ENCODE results near the gene EIF3M. TPM values are rescaled to one million over a fixed set of nuclear protein-coding genes. Genes with fewer than 3 reads are reported as not detected.

EIF3M gene
- total and polyA plus RNA-seq, 2 donors (not counting 3 experiments of a cell fraction or from before 2014, with no cell fraction given): 229 to 243 TPM

DNA sequence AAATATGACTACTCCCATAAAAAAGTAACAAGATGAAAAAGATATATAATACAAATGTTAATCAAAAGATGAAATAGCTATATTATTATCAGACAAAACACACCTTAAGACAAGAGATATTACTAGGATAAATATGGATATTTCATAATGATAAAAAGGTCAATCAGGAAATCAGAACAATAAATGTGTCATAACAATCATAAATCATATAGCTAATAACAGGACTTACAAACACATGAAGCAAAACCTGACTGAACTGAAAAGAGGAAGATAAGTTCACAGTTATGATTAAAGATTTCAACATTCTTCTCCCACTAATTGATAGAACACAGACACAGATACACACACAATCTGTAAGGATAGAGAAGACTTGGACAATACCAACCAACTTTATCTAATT, 47.2 kb downstream of the EIF3M start:
- Histone ChIP-seq H3K9me3 (replicated peaks; ENCODE audit: control insufficient read depth, insufficient read depth, low read length) (no peaks in the 10 kb centered on the region), H3K4me3 (replicated peaks in 1 of 3; ENCODE audit: insufficient read depth in 1 of 3, low read depth in 1 of 3, low read length in 3 of 3) (no peak overlapping the region), H3K4me2 (ENCODE audit: insufficient read depth, low read length) (no peak overlapping the region), H3K4me1 (ENCODE audit: control insufficient read depth, extremely low read depth, insufficient read depth, low read length) (no peaks in the 10 kb centered on the region), H3K9me1 (replicated peaks; ENCODE audit: control insufficient read depth, extremely low read depth, insufficient read depth, low read length) (no peaks in the 10 kb centered on the region), H2AFZ (ENCODE audit: low read depth, low read length) (no peak overlapping the region), H4K20me1 (replicated peaks; ENCODE audit: control insufficient read depth, extremely low read depth, insufficient read depth, low read length) (no peaks in the 10 kb centered on the region), H3K27me3 (ENCODE audit: control insufficient read depth in 2 of 2, insufficient read depth in 2 of 2, low read length in 2 of 2) (peaks cover 0 to 6% of the 10 kb centered on the region in 2 experiments), H3K79me2 (ENCODE audit: control insufficient read depth, insufficient read depth, low read length) (no peaks in the 10 kb centered on the region), H3K9ac (replicated peaks; ENCODE audit: extremely low read depth, insufficient read depth, low read length) (no peak overlapping the region), H3K36me3 (ENCODE audit: control insufficient read depth in 2 of 2, extremely low read depth in 1 of 2, insufficient read depth in 2 of 2, low read length in 2 of 2) (no peaks in the 10 kb centered on the region), H3K27ac (ENCODE audit: insufficient read depth, low read depth, low read length) (no peak overlapping the region)
- dilution Hi-C loops (cut with MboI; ENCODE audit: extremely low pct_ligation_motif_present, low sequenced_read_pairs): no loop called here
- intact Hi-C loops (cut with micrococcal nuclease): no loop called here
- peak; percentile 1 for DNase-seq (ENCODE audit: low read depth, low spot score)
- TF ChIP-seq POLR2AphosphoS5 (IDR thresholded peaks at IDR 0.05; ENCODE audit: insufficient read depth, low read depth, low read length) (no peak), JUN (IDR thresholded peaks at IDR 0.05; ENCODE audit: borderline replicate concordance, insufficient read depth, insufficient read length, low read depth) (no peak), FOS (IDR thresholded peaks at IDR 0.05; ENCODE audit: borderline replicate concordance, insufficient read depth, low read length) (no peak), POLR2A (IDR thresholded peaks at IDR 0.05; ENCODE audit: low read depth, low read length) (no peak)
- FAIRE-seq: no peak
- CTCF ChIA-PET: no interaction called here
- no TSS peak for BruUV-seq (replicated peaks)
- POLR2A ChIA-PET: no interaction called here

DNA sequence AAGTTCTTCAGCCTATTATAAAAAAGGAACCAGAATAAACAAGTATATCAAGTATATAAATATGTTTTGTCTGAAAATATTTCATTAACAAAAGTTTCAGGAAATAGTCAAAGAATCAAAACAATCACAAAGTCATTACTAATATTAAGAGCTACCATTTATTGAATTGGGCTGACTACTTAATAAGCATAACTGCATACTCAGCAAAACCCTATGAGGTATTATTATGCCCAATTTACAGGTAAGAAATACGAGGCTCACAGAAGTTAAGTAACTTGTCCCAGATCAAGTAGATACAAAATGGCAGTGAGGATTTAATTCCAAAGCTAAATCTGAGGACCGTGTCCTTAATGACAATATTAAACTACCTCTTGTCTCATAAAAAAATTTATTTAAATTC, 52.2 kb downstream of the EIF3M start:
- intact Hi-C loops (cut with micrococcal nuclease): no loop called here
- H3K9me3 ChIP-seq (replicated peaks; ENCODE audit: control insufficient read depth, insufficient read depth, low read length): no peaks in the 10 kb centered on the region
- TF ChIP-seq MYC (IDR thresholded peaks at IDR 0.05; ENCODE audit: low read depth, low read length) (no peak), FOS (IDR thresholded peaks at IDR 0.05; ENCODE audit: borderline replicate concordance, insufficient read depth, low read length) (no peak), GATA2 (IDR thresholded peaks at IDR 0.05; ENCODE audit: insufficient read depth, insufficient read length, low read depth, low read length) (no peak), JUN (IDR thresholded peaks at IDR 0.05; ENCODE audit: borderline replicate concordance, insufficient read depth, insufficient read length, low read depth) (no peak), POLR2AphosphoS5 (IDR thresholded peaks at IDR 0.05; ENCODE audit: insufficient read depth, low read depth, low read length) (no peak), POLR2A (IDR thresholded peaks at IDR 0.05; ENCODE audit: low read depth, low read length) (no peak), EZH2 (IDR thresholded peaks at IDR 0.05; ENCODE audit: borderline replicate concordance, low read depth, low read length, severe bottlenecking) (no peak)
- TF ChIP-seq, protein P1, sequence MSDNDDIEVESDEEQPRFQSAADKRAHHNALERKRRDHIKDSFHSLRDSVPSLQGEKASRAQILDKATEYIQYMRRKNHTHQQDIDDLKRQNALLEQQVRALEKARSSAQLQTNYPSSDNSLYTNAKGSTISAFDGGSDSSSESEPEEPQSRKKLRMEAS (IDR thresholded peaks at IDR 0.05; ENCODE audit: insufficient read depth, insufficient read length): no peak
- TF ChIP-seq, protein P2, sequence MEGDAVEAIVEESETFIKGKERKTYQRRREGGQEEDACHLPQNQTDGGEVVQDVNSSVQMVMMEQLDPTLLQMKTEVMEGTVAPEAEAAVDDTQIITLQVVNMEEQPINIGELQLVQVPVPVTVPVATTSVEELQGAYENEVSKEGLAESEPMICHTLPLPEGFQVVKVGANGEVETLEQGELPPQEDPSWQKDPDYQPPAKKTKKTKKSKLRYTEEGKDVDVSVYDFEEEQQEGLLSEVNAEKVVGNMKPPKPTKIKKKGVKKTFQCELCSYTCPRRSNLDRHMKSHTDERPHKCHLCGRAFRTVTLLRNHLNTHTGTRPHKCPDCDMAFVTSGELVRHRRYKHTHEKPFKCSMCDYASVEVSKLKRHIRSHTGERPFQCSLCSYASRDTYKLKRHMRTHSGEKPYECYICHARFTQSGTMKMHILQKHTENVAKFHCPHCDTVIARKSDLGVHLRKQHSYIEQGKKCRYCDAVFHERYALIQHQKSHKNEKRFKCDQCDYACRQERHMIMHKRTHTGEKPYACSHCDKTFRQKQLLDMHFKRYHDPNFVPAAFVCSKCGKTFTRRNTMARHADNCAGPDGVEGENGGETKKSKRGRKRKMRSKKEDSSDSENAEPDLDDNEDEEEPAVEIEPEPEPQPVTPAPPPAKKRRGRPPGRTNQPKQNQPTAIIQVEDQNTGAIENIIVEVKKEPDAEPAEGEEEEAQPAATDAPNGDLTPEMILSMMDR (IDR thresholded peaks at IDR 0.05; ENCODE audit: extremely low read depth in 1 of 2, insufficient read depth in 1 of 2, low read depth in 1 of 2, low read length in 2 of 2): no peak
- ChIA-PET CTCF (no interaction called here), POLR2A (no interaction called here)
- H3K36me3 ChIP-seq (ENCODE audit: control insufficient read depth in 2 of 2, extremely low read depth in 1 of 2, insufficient read depth in 2 of 2, low read length in 2 of 2): no peaks in the 10 kb centered on the region
- no peaks in the 10 kb centered on the region for H3K4me1 ChIP-seq (ENCODE audit: control insufficient read depth, extremely low read depth, insufficient read depth, low read length)
- no peak overlapping the region for H3K4me3 ChIP-seq (replicated peaks in 1 of 3; ENCODE audit: insufficient read depth in 1 of 3, low read depth in 1 of 3, low read length in 3 of 3)
- no peak overlapping the region for H2AFZ ChIP-seq (ENCODE audit: low read depth, low read length)
- BruUV-seq (replicated peaks): no TSS peak
- no peaks in the 10 kb centered on the region for H3K9me1 ChIP-seq (replicated peaks; ENCODE audit: control insufficient read depth, extremely low read depth, insufficient read depth, low read length)
- no peak overlapping the region for H3K9ac ChIP-seq (replicated peaks; ENCODE audit: extremely low read depth, insufficient read depth, low read length)
- H4K20me1 ChIP-seq (replicated peaks; ENCODE audit: control insufficient read depth, extremely low read depth, insufficient read depth, low read length): no peaks in the 10 kb centered on the region
- no peaks in the 10 kb centered on the region for H3K79me2 ChIP-seq (ENCODE audit: control insufficient read depth, insufficient read depth, low read length)
- no peak for FAIRE-seq
- H3K4me2 ChIP-seq (ENCODE audit: insufficient read depth, low read length): no peak overlapping the region
- H3K27ac ChIP-seq (ENCODE audit: insufficient read depth, low read depth, low read length): no peak overlapping the region
- dilution Hi-C loops (cut with MboI; ENCODE audit: extremely low pct_ligation_motif_present, low sequenced_read_pairs): no loop called here
- no peak for DNase-seq (ENCODE audit: low read depth, low spot score)
- H3K27me3 ChIP-seq (ENCODE audit: control insufficient read depth in 2 of 2, insufficient read depth in 2 of 2, low read length in 2 of 2): peaks cover 0 to 6% of the 10 kb centered on the region in 2 experiments

Data from endothelial cell of umbilical vein (primary cell).